H7 (cell line): ENCODE data around the gene BTBD2. TPM values are rescaled to one million over a fixed set of nuclear protein-coding genes. Genes with fewer than 3 reads are reported as not detected.

ENCODE experiments used
- DNase-seq: peaks from one replicate; pipeline ENCODE4 v3.0.0; 2012
- H3K27me3 ChIP-seq: 2 replicates; pipeline ENCODE4 v1.6.0; 2011; ENCODE audit warnings: mild to moderate bottlenecking, low read length; ENCODE audit not compliant: control insufficient read depth, insufficient read depth
- H3K36me3 ChIP-seq: replicated peaks from 2 replicates; pipeline ENCODE4 v1.5.1; 2011; ENCODE audit warnings: low read length; ENCODE audit not compliant: control insufficient read depth, insufficient read depth
- H3K4me3 ChIP-seq: 2 replicates; pipeline ENCODE4 v1.5.1; 2011; ENCODE audit warnings: low read depth, mild to moderate bottlenecking, control low read depth, low read length, moderate library complexity; ENCODE audit not compliant: insufficient read depth
- total RNA-seq: library from RNA; depleted of rRNA; stranded (reverse); fragments of >200 nt; shearing (Covaris generic); gene quantifications from 2 replicates; pipeline ENCODE4 v1.2.3, GENCODE V29; 2014

BTBD2 gene
- total RNA-seq, 1 experiment from 2014 or later: 129 TPM

DNA sequence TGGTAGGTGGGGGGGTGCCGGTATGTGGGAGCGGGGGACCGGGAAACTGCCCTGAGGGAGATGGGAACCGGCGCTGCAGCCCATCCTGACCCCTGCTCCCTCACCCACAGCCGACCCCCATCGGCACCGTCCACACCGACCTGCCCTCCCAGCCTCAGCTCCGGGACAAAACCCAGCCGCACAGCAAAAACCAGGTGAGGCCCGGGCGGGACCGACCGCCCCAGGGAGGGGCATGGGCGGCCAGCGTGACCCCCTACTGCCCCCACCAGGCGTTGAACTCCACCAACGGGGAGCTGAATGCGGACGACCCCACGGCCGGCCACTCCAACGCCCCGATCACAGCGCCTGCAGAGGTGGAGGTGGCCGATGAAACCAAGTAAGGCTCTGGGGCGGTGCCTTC is 35.9 kb downstream of the BTBD2 start:
- Histone ChIP-seq H3K27me3 (no peaks in the 10 kb centered on the region), H3K4me3 (no peak overlapping the region), H3K36me3 (peaks cover 9% of the 10 kb centered on the region)
- DNase-seq: no peak

DNA sequence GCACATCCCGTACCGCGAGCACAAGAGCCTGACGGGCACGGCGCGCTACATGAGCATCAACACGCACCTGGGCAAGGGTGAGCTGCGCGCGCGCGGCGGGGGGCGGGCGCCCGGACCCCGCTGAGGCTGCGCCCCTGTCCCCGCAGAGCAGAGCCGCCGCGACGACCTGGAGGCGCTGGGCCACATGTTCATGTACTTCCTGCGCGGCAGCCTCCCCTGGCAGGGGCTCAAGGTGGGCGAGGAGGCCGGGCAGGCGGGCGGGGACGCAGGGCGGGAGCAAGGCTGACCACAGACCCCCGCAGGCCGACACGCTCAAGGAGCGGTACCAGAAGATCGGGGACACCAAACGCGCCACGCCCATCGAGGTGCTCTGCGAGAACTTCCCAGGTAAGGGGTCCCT is 36.5 kb downstream of the BTBD2 start:
- peaks cover 9% of the 10 kb centered on the region for H3K36me3 ChIP-seq
- no peaks in the 10 kb centered on the region for H3K27me3 ChIP-seq
- DNase-seq: no peak
- H3K4me3 ChIP-seq: no peak overlapping the region

DNA sequence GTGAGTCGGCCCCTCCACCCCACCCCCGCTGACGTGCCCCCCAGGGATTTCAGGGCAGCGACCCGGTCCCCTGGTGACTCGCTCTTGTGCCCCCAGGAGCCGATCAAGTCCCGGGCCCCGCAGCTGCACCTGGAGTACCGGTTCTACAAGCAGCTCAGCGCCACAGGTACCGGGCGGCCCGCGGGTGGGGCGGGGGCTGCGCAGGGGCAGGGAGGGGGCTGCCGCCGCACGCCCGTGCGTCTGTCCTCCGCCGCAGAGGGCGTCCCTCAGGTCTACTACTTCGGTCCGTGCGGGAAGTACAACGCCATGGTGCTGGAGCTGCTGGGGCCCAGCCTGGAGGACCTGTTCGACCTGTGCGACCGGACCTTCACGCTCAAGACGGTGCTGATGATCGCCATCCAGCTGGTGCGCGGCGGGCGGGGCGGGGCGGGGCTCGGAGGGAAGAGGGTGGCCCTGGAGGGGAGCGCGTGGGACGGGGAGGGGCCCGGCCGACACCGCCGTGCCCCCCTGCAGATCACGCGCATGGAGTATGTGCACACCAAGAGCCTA is 37.1 kb downstream of the BTBD2 start:
- Histone ChIP-seq H3K4me3 (no peak overlapping the region), H3K36me3 (peaks cover 9% of the 10 kb centered on the region), H3K27me3 (no peaks in the 10 kb centered on the region)
- DNase-seq: no peak

DNA sequence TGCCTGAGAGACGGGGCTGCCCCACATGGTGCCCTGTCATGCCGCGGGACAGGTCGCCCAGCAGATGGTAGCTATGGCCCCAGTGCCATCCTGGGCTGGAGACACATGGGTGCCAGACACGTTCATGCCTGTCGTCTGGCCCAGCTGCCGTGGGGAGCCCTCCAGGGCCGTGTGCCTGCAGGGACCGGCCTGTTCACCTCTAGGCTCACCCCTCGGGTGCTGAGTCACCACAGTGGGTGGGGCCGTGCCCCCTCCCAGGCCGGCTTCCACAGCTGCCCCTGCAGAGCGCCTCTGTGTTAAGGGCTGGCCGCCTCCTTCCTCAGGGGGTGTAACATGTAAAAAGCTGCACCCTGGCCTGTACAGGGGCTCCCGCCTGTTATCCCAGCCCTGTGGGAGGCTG is 38.4 kb downstream of the BTBD2 start:
- H3K36me3 ChIP-seq: peaks cover 9% of the 10 kb centered on the region
- no peaks in the 10 kb centered on the region for H3K27me3 ChIP-seq
- H3K4me3 ChIP-seq: no peak overlapping the region

DNA sequence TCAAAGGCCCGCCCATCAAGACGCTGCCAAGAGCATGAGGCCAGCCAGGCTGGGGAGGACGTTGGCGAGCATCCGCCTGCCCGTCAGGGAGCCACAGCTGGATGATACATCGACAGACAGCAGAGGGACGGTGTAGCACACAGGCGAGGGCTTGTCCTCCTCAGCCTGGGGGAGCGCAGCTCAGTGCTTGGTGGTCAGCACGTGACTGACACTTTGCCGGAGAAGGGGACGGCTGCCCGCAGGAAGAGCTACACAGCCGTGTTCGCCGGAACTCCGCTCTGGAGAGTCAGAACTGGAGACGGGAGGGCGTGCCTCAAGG is 40.4 kb downstream of the BTBD2 start:
- Histone ChIP-seq H3K4me3 (no peak overlapping the region), H3K27me3 (no peaks in the 10 kb centered on the region), H3K36me3 (peaks cover 4% of the 10 kb centered on the region)
- DNase-seq: no peak

More for the DNA sequence above, 38.4 kb downstream of the BTBD2 start:
- no peak for DNase-seq

DNA sequence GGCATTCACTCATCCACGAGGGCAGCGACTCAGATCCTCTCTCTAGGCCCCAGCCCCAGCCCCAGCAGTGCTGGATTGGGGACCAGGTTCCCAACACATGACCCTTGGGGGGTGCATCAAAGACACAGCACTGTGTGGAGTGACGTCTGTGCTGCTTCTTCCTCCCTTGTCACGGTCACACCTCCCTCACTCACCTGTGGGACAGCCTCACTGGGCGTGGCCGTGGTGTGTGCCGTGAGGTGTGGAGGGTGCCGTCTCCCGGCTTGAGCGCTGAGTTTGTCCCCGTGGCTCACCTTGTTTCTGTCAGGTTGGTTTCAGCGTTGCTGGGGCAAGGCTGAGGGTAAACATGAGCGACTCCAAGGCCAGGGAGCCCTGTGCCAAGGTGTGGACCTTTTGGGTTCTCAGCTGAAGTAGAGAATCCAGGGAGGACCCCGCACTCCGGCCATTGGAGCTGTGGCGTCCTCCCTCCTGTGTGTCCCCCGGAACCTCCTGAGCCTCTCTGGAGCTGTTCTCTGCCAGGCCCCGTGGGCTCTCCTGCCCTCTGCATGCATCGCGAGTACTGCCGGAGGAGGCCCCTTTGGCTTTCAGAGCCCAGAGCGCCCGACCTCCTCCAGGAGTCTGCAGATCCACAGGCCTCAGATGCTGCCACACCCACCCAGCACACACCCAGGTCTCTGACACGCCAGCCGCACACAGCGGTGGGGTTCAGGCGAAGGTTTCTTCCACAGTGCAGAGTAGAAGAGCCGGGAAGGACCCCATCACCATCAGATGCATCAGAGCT is 40.9 kb downstream of the BTBD2 start:
- no peak for DNase-seq
- peaks cover 4% of the 10 kb centered on the region for H3K36me3 ChIP-seq
- H3K27me3 ChIP-seq: no peaks in the 10 kb centered on the region
- no peak overlapping the region for H3K4me3 ChIP-seq

DNA sequence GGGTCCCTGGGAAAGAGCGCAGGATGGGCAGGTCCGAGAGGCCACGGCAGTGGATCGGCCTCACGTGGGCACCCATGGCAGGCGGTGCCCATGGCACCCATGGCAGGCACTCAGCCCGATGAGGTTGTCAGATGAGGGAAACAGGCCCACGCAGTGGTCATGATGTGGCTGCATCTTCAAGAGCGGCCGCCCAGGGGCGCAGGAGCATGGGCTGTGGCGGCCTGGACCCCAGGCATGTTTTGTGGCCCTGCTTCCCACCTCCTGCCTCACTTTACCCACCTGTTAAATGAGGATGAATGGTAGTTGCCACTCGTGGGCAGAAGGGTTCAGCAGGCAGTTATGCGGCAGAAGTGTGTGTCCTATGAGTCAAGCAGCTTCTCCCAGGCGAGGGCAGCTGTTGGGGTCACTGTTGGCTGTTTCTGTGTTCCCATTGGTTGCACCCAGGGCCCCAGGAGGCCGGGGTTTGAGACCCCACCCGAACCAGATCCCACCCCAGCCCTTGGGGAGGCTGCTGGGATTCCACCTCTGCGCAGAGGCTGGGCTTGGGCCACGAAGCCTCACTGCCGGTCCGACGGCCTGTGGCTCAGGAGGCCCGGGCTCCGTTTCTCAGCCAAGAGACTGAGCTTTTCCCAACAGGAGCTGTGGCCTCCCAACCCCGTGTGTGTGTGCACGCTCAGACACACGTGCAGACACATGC is 44.6 kb downstream of the BTBD2 start:
- no peak for DNase-seq

DNA sequence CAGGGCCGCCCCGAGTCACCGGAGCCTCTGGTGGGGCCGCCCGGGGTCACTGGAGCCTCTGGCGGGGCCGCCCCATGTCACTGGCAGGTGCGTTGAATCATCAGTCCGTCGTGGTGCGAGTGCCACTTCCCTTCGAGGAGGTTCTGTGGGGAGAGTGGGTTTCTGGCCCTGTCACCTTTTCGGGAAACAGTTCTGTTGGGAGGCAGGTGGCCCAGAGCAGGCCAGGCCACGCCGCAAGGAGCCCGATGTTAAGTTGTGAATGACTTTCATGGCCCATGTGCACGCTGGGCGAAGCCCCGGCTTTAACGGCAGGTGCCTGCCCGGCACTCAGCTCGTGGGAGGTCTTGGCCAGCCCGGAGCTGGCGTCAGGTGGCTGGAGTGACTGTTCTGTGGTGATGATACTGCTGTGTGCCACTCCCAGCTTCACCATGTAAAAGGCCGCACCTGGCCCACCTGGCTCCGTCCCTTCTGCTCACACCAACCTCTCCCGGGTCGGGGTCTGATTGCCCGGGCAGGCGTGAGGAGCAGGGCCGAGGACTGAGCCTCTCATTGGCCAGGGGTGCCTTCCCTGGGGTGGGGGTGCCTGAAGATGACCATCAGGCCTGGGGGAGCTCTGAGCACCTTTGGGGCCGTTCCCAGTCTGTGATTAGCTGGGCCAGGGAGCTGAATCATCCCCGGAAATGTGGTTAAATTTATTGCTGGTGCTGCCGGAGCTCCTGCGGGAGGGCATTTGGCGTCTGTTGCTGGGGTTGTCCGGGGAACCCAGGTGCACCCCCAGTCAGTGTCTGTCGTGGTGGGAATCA is 45.3 kb downstream of the BTBD2 start:
- Histone ChIP-seq H3K36me3 (peaks cover 3% of the 10 kb centered on the region), H3K27me3 (no peaks in the 10 kb centered on the region), H3K4me3 (no peak overlapping the region)
- DNase-seq: no peak

More for the DNA sequence above, 44.6 kb downstream of the BTBD2 start:
- Histone ChIP-seq H3K36me3 (peaks cover 3% of the 10 kb centered on the region), H3K27me3 (no peaks in the 10 kb centered on the region), H3K4me3 (no peak overlapping the region)

DNA sequence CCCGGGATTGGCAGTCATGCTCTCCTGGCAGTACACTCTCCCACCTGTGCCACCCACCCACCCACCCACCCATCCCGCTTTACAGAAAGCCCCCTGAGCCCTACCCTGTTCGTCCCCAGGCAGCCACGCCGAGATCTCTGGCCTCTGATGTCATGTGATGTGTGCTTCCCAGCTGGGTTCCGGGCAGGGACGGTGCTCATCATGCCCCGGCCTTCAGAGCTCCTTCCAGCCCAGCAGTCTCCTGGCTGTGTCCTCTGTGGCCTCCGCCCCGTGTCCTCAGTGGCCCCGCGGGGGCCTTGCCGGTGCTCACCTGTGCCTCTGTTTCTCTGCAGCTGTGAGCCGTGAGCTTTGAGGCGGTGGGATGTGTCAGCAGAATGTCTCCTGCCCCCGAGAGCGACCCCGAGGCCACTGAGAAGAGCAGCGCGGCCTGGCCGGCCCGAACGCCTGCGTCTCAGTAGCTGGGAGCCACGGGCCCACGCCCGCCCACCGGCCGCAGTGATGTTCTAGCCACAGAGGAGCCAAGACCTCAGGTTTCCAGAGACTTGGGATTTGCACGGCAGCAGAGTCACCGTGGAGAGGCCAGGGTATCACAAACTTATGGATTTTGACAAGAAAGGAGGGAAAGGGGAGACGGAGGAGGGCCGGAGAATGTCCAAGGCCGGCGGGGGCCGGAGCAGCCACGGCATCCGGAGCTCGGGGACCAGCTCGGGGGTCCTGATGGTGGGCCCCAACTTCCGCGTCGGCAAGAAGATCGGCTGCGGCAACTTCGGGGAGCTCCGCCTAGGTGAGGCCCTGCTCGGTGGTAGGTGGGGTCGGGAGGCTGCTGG is 46.1 kb downstream of the BTBD2 start:
- no peak overlapping the region for H3K4me3 ChIP-seq
- H3K27me3 ChIP-seq: no peaks in the 10 kb centered on the region
- DNase-seq: no peak
- peaks cover 3% of the 10 kb centered on the region for H3K36me3 ChIP-seq

DNA sequence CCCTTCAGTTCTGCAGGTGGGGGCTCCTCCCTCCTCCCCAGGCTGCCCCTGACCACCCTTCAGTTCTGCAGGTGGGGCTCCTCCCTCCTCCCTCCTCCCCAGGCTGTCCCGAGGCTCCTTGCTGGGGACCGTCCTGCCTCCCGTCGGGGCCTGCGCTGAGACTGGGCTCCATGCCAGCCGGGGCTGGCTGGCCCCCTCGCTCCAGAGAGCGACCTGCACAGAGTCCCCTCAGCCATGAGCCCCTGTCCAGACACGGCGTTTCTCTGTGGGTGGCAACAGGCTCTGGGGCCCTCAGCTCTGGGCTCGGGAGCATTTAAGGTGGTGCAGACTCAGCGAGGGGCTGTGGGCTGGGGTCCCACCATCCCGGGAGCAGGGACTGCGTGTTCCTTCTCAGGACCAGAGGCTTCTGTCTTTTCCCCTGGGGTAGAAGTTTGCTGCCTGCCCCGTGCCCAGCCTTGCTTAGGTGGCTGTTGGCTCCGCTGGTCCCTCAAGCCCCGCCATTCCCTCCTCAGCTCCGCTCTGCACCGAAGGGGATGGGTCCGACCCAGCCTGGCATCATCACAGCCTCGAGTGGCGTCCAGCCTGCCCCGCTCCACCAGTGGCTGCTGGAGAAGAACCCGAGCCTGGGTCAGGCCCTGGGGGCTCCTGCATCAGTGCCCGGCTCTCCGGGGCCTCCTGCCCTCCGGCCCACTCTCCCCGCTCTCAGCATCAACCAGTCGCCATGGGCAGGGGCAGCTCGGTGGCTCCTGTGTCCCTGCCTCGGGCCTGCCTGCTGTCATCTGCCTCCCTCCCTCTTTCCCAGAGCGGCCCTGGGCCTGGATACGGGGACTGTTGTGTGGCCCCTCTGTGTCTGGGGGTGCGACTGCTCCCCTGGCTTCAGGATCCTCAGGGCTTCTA is 47.0 kb downstream of the BTBD2 start:
- Histone ChIP-seq H3K4me3 (no peak overlapping the region), H3K27me3 (no peaks in the 10 kb centered on the region), H3K36me3 (peaks cover 3% of the 10 kb centered on the region)
- no peak for DNase-seq

DNA sequence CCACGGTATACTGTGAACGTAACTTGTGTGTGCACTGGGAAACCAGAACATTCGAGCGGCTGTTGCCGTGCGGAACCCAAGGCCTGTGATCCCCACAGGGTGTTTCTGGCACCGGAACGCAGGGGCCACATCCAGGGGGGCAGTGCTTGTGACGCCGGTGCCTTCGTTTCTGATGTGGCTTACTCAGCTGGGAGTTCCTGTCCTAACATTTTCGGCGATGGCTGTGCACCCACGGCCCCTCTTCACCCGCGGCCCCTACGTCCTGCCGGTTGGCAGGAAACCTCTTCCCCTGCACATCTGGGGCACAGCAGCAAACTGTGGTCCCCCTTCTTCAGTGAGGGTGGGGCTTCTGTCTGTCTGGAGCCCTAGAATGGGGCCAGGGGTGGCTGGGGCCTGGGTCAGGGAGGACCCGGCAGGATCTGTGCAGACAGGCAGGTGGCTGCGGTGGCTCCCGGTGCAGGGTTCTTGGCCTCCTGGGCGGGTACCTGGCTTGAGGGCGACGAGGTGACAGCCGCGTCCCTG is 48.4 kb downstream of the BTBD2 start:
- Histone ChIP-seq H3K27me3 (no peaks in the 10 kb centered on the region), H3K36me3 (peaks cover 5% of the 10 kb centered on the region), H3K4me3 (no peak overlapping the region)
- DNase-seq: no peak

DNA sequence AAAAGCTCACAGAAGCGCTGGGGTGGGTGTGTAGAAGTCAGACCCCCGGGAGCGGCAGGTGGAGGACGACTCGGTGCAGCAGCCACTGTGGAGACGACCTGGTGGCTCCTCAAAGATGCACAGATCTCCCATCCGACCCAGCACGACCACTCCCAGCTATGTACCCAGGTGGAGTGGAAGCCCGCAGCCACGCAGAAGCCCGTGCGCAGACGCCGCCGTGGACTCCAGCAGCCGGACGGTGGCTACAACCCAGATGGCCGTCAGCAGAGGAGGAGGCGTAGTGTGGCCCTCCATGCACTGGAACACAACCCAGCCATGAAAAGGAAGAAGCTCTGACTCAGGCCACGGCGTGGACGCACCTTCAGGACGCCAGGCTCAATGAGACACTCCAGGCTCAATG is 52.8 kb downstream of the BTBD2 start:
- Histone ChIP-seq H3K4me3 (no peak overlapping the region), H3K27me3 (no peaks in the 10 kb centered on the region), H3K36me3 (peaks cover 1% of the 10 kb centered on the region)
- DNase-seq: no peak
